ENCODE results near the gene SPRYD4.
"Not testable (repeated sequence)": the region's sequence is repeated elsewhere in the genome, so short reads cannot be mapped to it uniquely, and the experiment has no call there.

Gene SPRYD4

DNA sequence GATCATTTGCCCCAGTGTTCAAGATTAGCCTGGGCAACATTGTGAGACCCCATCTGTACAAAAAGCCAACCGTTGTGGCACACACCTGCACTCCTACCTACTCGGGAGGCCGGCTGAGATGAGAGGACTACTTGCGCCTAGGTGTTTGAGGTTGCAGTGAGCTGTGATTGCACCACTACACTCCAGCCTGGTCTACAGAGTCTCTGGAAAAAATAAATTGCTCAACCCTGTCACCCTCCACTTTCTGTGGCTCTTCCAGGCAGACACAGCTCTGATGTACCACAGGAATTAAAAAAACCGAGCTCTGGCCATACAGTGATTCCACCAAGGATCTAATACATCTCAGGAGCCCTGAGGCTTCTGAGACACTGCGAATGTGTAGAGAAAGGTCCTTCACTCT lies 33.5 kb upstream of the SPRYD4 start:
- H3K4me3 ChIP-seq (ENCODE audit: low read depth, low read length), result no peak overlapping the region
- TF ChIP-seq, protein P1, sequence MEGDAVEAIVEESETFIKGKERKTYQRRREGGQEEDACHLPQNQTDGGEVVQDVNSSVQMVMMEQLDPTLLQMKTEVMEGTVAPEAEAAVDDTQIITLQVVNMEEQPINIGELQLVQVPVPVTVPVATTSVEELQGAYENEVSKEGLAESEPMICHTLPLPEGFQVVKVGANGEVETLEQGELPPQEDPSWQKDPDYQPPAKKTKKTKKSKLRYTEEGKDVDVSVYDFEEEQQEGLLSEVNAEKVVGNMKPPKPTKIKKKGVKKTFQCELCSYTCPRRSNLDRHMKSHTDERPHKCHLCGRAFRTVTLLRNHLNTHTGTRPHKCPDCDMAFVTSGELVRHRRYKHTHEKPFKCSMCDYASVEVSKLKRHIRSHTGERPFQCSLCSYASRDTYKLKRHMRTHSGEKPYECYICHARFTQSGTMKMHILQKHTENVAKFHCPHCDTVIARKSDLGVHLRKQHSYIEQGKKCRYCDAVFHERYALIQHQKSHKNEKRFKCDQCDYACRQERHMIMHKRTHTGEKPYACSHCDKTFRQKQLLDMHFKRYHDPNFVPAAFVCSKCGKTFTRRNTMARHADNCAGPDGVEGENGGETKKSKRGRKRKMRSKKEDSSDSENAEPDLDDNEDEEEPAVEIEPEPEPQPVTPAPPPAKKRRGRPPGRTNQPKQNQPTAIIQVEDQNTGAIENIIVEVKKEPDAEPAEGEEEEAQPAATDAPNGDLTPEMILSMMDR (IDR thresholded peaks at IDR 0.05; ENCODE audit: insufficient read depth, low read depth, low read length, missing control alignments), result no peak
- DNase-seq (ENCODE audit: low read depth), result no peak

DNA sequence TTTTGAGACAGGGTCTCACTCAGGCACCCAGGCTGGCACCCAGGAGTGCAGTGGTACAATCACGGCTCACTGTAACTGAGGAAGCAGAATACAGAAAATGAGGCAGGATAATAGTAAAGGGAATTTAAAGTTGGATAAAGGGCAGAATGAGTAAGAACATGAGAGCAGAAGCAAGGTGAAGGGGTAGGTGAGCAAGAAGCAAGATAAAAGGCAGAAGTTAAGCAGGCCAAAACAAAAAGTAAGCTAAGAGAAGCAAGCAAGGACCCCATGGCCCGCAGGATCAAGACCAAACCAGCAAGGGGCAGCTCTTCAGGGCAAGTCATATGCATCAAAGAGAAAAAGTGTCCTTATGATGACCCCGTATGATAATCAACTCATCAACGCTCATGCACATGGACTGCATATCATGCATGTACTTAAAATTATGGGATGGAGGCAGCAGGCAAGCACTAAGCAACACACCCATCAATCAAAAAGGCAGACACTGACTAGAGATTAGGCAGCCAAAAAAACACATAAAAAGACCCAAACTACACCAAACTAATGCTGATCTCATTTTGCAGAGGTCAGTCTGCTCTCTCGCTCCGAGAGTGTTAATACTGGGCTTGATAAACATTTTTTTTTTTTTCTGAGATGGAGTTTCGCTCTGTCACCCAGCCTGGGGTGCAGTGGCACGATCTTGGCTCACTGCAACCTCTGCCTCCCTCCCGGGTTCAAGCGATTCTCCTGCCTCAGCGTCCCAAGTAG lies 30.8 kb upstream of the SPRYD4 start:
- no peak overlapping the region for H3K4me3 ChIP-seq (ENCODE audit: low read depth, low read length)
- TF ChIP-seq, protein P1 (IDR thresholded peaks at IDR 0.05; ENCODE audit: insufficient read depth, low read depth, low read length, missing control alignments), result no peak
- DNase-seq (ENCODE audit: low read depth), result no peak

DNA sequence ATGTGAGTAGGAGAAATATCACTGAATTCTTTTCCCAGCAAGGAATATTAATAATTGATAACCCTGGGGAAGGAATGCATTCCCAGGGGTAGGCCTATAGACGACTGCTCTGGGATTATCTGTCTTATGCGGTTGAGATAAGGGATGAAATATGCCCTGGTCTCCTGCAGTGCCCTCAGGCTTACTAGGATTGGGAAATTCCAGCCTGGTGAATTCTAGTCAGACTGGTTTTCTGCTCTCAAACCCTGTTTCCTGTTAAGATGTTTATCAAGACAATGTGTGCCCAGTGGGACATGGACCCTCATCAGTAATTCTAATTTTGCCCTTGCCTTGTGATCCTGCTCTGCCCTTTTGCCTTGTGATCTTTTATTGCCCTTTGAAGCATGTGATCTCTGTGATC lies 25.2 kb upstream of the SPRYD4 start:
- not testable (repeated sequence) for DNase-seq (ENCODE audit: low read depth); H3K4me3 ChIP-seq (ENCODE audit: low read depth, low read length)

DNA sequence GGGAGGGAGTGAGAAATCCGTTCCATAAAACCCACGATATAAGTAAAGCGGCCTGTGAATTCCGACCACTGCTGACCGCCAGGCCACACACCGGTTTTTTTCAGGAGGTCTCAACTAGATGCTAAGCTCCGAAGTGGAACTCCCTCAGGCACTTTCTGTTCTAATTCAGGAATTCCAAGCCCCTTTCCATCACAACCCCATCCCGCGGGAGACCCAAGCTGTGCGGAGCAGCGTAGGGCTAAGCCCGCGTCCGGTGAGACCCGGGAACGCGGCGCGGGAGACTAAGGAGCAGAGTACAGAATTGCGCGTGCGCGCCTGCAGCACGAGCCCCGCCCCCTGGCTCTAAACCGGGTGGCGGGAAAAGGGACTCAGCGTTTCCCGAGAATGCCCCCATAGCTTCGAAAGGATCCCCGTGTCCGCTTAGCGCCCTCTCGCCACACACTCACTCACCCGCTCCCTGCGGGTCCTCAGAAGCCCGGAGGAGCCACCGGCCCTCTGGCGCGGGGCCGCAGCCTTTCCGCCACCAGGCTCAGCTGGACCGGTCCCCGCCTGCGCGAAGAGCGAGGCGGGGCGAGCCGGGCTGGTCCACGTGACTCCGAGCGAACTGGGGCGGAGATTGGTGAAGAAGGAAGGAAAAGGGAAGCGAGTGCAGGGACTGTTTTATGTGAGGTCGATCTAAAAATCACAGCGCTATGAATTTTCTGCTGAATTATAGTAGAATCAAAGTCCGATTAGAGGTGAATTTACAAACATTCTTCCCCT lies 19.3 kb upstream of the SPRYD4 start, which contains the start of gene TIMELESS:
TIMELESS (minus strand) TSS at position 567 of the 762 bp plus-strand sequence. CDS start 15,256 bp downstream, outside the sequence.
- H3K4me3 ChIP-seq (ENCODE audit: low read depth, low read length), result peak within 1 kb of the TSS; percentile 99
- DNase-seq (ENCODE audit: low read depth), result peak; percentile 93
- TF ChIP-seq, protein P1 (IDR thresholded peaks at IDR 0.05; ENCODE audit: insufficient read depth, low read depth, low read length, missing control alignments), result no peak

DNA sequence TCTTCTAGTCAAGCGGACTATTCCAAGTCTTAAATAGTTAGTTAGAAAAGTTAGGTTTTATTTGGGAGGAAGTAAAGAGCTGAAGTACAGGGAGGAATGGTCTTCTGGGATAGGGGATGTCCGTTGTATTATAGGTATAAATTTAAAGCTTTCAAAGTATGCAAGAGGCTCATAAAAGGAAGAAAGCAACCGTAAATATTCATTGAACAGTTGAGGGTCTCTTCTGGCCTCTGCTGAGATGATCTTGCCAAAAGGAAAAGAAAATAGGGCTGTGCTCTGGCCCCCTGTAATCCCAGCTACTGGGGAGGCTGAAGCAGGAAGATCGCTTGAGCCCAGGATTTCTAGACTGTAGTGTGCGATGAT lies 18.8 kb upstream of the SPRYD4 start:
- no peak for DNase-seq (ENCODE audit: low read depth)
- TF ChIP-seq, protein P1 (IDR thresholded peaks at IDR 0.05; ENCODE audit: insufficient read depth, low read depth, low read length, missing control alignments), result no peak
- H3K4me3 ChIP-seq (ENCODE audit: low read depth, low read length), result peak overlapping the region; percentile 99

DNA sequence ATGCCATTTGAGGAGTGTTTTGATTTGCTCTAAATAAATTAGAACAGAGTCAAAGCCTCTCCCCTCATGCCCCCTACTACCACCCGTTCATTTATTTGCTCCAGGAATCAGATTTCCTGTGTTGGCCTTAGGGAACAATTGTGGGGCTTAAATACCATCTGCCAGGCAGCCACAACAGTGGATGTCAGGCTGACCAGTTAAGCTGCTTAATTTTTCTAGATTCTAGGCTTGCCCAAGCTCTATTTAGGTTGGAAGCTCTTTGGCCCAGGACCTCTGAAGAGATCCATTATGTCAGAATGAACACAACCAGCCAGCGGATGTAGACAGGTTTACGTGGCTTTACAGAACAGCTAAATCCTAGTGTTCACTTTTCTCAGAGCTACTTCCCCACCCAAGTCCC lies 18.1 kb upstream of the SPRYD4 start:
- no peak overlapping the region for H3K4me3 ChIP-seq (ENCODE audit: low read depth, low read length)
- TF ChIP-seq, protein P1 (IDR thresholded peaks at IDR 0.05; ENCODE audit: insufficient read depth, low read depth, low read length, missing control alignments), result no peak
- no peak for DNase-seq (ENCODE audit: low read depth)

DNA sequence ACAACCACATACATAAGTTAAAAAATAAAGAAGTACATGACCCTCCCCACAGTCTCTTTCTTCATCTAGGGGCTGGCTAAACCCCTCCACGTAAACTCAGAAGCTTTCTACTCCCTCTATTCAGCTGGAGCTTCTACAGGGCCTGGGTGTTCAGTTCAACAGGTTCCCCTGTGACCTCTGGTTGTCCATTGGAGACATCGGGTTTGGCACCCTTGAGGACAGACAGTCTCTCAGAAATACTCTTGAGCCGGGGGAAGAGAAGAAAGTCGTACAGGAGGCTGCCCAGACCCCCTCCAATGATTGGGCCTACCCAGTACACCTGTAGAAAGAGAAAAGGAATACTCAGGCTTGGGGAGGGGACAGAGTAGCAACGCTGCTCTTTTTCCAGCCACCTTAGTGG lies 17.2 kb upstream of the SPRYD4 start:
- DNase-seq (ENCODE audit: low read depth), result no peak

More for the DNA sequence above, 17.2 kb upstream of the SPRYD4 start:
- TF ChIP-seq, protein P1 (IDR thresholded peaks at IDR 0.05; ENCODE audit: insufficient read depth, low read depth, low read length, missing control alignments), result no peak
- no peak overlapping the region for H3K4me3 ChIP-seq (ENCODE audit: low read depth, low read length)
